Activated B cell treated with CpG ODN at 0.5 μM for 24 hours (primary cell): ENCODE measurements around the gene ELOVL7. TPM values are rescaled to one million over a fixed set of nuclear protein-coding genes. Genes with fewer than 3 reads are reported as not detected.

Source experiments
- ATAC-seq: fragments of 200-7000 bp; cut with Tn5 transposase; one replicate; pipeline ENCODE4 v1.10.0; 2021; ENCODE audit warnings: low read depth, mild to moderate bottlenecking, moderate library complexity
- CTCF ChIA-PET: fragments of 350-600 bp; sonication (Branson Sonifier 250); formaldehyde crosslinking; loops from one replicate; lab custom pipeline; 2021; ENCODE audit warnings: antibody characterized with exemption; lab: Charles Lee
- POLR2A ChIA-PET: fragments of 350-600 bp; sonication (Branson Sonifier 250); formaldehyde crosslinking; loops from one replicate; lab custom pipeline; 2021; ENCODE audit warnings: antibody characterized with exemption; lab: Charles Lee
- DNase-seq: peaks from one replicate; pipeline ENCODE4 v3.0.0; 2022
- H3K27ac Mint-ChIP-seq: one replicate; pipeline ENCODE4 v1.8.0; 2020; ENCODE audit warnings: mixed read lengths
- H3K27me3 Mint-ChIP-seq: one replicate; pipeline ENCODE4 v1.8.0; 2021; ENCODE audit warnings: mixed read lengths
- H3K36me3 Mint-ChIP-seq: one replicate; pipeline ENCODE4 v1.8.0; 2021; ENCODE audit warnings: low read depth, mixed read lengths
- H3K4me1 Mint-ChIP-seq: one replicate; pipeline ENCODE4 v1.8.0; 2021; ENCODE audit warnings: mixed read lengths
- H3K4me3 Mint-ChIP-seq: one replicate; pipeline ENCODE4 v1.8.0; 2020; ENCODE audit warnings: mild to moderate bottlenecking, mixed read lengths
- H3K9me3 Mint-ChIP-seq: one replicate; pipeline ENCODE4 v1.8.0; 2020; ENCODE audit warnings: mixed read lengths
- intact Hi-C: fragments of 100-400 bp; cut with micrococcal nuclease; formaldehyde crosslinking; loops from one replicate; pipeline ENCODE4 v1.15.1; 2024
- total RNA-seq: library from RNA; stranded (reverse); gene quantifications from 2 replicates; pipeline ENCODE4 v1.2.3, GENCODE V29; 2022
- TF ChIP-seq, protein P1 (sequence below): fragments of 200-600 bp; IDR thresholded peaks from one replicate; pipeline ENCODE4 v1.8.0; 2022; ENCODE audit warnings: antibody characterized with exemption, mild to moderate bottlenecking

ELOVL7 gene
- total RNA-seq, 1 donor from 2014 or later = 0.69 TPM

DNA sequence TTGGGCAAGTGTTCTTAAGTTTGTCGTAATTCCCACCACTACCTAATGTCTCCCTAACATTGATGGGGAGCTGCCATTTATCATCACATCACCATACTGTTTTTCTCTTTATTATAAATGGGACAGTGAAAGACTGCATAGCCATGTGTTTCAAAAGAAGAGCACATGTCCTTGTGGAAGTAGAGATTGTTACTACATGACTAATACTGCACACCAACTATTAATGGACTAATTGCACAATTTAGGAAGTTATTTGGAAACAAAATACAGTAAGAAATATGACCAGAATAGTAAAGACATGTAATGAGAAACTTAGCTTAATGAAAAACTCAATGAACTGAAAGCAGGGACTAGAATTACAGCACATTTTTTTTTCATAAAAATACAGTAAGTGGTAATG is 12.0 kb upstream of the ELOVL7 start:
- peaks cover 3% of the 10 kb centered on the region for H3K27me3 Mint-ChIP-seq
- ChIA-PET CTCF (no interaction called here), POLR2A (no interaction called here)
- no peaks in the 10 kb centered on the region for H3K9me3 Mint-ChIP-seq
- ATAC-seq (no peak), DNase-seq (no peak)
- no peaks in the 10 kb centered on the region for H3K36me3 Mint-ChIP-seq
- no peak overlapping the region for H3K27ac Mint-ChIP-seq
- H3K4me3 Mint-ChIP-seq = no peak overlapping the region
- TF ChIP-seq, protein P1, sequence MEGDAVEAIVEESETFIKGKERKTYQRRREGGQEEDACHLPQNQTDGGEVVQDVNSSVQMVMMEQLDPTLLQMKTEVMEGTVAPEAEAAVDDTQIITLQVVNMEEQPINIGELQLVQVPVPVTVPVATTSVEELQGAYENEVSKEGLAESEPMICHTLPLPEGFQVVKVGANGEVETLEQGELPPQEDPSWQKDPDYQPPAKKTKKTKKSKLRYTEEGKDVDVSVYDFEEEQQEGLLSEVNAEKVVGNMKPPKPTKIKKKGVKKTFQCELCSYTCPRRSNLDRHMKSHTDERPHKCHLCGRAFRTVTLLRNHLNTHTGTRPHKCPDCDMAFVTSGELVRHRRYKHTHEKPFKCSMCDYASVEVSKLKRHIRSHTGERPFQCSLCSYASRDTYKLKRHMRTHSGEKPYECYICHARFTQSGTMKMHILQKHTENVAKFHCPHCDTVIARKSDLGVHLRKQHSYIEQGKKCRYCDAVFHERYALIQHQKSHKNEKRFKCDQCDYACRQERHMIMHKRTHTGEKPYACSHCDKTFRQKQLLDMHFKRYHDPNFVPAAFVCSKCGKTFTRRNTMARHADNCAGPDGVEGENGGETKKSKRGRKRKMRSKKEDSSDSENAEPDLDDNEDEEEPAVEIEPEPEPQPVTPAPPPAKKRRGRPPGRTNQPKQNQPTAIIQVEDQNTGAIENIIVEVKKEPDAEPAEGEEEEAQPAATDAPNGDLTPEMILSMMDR = no peak
- intact Hi-C loops = no loop called here
- no peaks in the 10 kb centered on the region for H3K4me1 Mint-ChIP-seq

DNA sequence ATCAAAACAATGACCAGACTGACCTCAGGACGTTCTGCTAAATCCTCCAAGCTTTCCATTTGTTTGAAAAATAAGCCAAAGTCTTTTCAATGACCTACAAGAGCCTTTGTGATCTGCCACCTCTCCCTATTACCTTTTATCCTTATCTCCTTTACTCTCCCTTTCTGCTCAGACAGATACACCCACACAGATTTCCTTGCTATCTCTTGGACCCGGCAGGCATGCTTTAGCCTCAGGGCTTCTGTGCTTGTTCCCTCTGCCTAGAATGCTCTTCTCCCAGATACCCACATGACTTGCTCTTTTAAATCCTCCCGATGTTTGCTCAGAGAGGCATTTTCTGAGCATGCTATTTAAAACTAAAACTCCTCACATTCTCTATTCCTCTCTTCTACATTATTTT is 8.9 kb upstream of the ELOVL7 start:
- intact Hi-C loops = no loop called here
- ChIA-PET POLR2A (no interaction called here), CTCF (no interaction called here)
- no peak overlapping the region for H3K27ac Mint-ChIP-seq
- no peaks in the 10 kb centered on the region for H3K9me3 Mint-ChIP-seq
- DNase-seq = no peak
- ATAC-seq = no peak
- no peak overlapping the region for H3K4me3 Mint-ChIP-seq
- H3K4me1 Mint-ChIP-seq = no peaks in the 10 kb centered on the region
- H3K36me3 Mint-ChIP-seq = no peaks in the 10 kb centered on the region
- H3K27me3 Mint-ChIP-seq = peaks cover 5% of the 10 kb centered on the region
- TF ChIP-seq, protein P1 = no peak

DNA sequence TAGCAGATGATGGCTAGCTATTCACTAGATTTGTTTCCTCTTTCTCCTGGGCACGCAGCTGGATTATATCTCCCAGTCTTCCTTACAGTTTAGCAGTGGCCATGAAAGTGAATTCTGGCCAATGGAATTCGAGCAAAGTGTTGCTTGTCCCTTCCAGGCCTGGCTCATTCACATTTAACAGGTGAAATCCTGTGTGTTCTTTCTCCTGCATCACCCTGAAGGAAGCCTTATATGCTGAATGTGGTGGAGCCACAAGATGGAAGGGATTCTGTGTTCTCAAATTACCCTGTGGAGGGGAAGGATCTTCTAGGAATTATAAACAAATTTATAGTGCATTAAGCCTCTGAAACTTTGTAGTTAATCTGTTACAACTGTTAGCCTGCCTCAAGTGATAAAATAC is 8.2 kb upstream of the ELOVL7 start:
- TF ChIP-seq, protein P1 = no peak
- Mint-ChIP-seq H3K36me3 (no peaks in the 10 kb centered on the region), H3K27ac (no peak overlapping the region), H3K9me3 (no peaks in the 10 kb centered on the region), H3K27me3 (peaks cover 5% of the 10 kb centered on the region), H3K4me1 (no peaks in the 10 kb centered on the region), H3K4me3 (no peak overlapping the region)
- ATAC-seq = no peak
- no peak for DNase-seq
- CTCF ChIA-PET = no interaction called here
- intact Hi-C loops = no loop called here
- POLR2A ChIA-PET = no interaction called here

DNA sequence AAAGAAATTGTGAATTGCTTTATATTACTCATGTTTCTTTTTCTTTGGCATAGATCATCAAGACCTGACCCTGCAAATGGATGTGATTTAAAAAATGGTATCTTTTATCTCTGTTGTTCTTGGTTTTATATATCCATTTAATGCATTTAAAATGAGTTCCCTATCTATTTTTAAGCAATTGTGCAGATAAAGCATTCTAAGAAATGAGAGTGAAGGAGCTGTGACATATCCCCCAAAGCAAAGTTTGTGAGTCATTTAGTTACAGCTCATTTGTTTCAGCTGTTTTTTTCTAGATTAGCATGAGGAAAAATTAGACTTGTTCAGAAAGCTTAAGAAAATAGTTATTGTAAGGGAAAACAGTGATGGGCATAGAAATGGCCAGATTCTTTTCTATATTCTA is 7.6 kb upstream of the ELOVL7 start:
- POLR2A ChIA-PET = no interaction called here
- H3K9me3 Mint-ChIP-seq = no peaks in the 10 kb centered on the region
- no peak overlapping the region for H3K4me3 Mint-ChIP-seq

DNA sequence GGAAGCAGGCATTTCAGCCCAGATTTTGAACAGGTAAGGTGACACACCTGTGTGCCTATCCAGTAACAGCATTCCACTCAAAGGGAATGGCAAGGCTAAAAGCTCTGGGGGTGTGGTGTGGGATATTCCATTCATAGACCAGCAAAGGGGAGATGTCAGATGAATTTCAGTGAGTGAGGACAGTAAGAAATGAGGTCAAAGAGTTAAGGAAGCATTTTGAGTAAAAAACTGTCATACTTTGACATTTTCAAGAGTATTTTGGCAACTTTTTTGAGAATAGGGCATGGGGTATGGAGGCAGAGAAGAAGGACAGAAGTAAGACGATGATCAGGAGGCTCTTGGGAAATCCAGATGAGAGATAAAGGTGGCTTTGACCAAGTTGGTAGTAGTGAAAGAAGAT is 2.2 kb upstream of the ELOVL7 start:
- TF ChIP-seq, protein P1 = no peak
- intact Hi-C loops = loop anchor here (10.0 kb wide), 1 partner anchor 141 kb away; the partner anchor contains the start of gene DEPDC1B
- peaks cover 11% of the 10 kb centered on the region for H3K4me1 Mint-ChIP-seq
- H3K27ac Mint-ChIP-seq = no peak overlapping the region
- ATAC-seq = no peak
- no peak for DNase-seq
- H3K9me3 Mint-ChIP-seq = no peaks in the 10 kb centered on the region
- ChIA-PET CTCF (no interaction called here), POLR2A (no interaction called here)
- H3K36me3 Mint-ChIP-seq = no peaks in the 10 kb centered on the region
- peaks cover 45% of the 10 kb centered on the region for H3K27me3 Mint-ChIP-seq
- no peak overlapping the region for H3K4me3 Mint-ChIP-seq

More for the DNA sequence above, 7.6 kb upstream of the ELOVL7 start:
- DNase-seq (no peak), ATAC-seq (no peak)
- CTCF ChIA-PET = no interaction called here
- no peaks in the 10 kb centered on the region for H3K36me3 Mint-ChIP-seq
- TF ChIP-seq, protein P1 = no peak
- intact Hi-C loops = no loop called here
- H3K27ac Mint-ChIP-seq = no peak overlapping the region
- H3K4me1 Mint-ChIP-seq = no peaks in the 10 kb centered on the region
- H3K27me3 Mint-ChIP-seq = peaks cover 8% of the 10 kb centered on the region
